Stomach (tissue), 4 donors: ENCODE results near the gene MANBA.

Experiments used
- EP300 ChIP-seq: sonication (generic); formaldehyde crosslinking; IDR thresholded peaks from one replicate; pipeline ENCODE4 v1.6.1; 2017; ENCODE audit warnings: antibody characterized with exemption
- POLR2A ChIP-seq, 4 donors: fragments of 450-650 bp; IDR thresholded peaks; one replicate each; pipeline ENCODE4 v1.6.1; 2016; ENCODE audit warnings: antibody characterized with exemption in 4 of 4, control low read depth in 2 of 4, mild to moderate bottlenecking in 1 of 4, moderate library complexity in 1 of 4
- POLR2AphosphoS5 ChIP-seq, 3 donors: sonication (generic); formaldehyde crosslinking; IDR thresholded peaks; one replicate each; pipeline ENCODE4 v1.6.1; 2016; ENCODE audit warnings: antibody characterized with exemption in 3 of 3
- TF ChIP-seq, protein P1 (sequence below), 7 experiments: fragments of 450-650 bp in 4 of 7; fragments of 200-600 bp in 3 of 7; sonication (generic) in 3 of 7; IDR thresholded peaks; one replicate each; pipeline ENCODE4 v1.5.1; 2016 to 2019; ENCODE audit warnings: antibody characterized with exemption in 7 of 7, control low read depth in 2 of 7, mild to moderate bottlenecking in 1 of 7

DNA sequence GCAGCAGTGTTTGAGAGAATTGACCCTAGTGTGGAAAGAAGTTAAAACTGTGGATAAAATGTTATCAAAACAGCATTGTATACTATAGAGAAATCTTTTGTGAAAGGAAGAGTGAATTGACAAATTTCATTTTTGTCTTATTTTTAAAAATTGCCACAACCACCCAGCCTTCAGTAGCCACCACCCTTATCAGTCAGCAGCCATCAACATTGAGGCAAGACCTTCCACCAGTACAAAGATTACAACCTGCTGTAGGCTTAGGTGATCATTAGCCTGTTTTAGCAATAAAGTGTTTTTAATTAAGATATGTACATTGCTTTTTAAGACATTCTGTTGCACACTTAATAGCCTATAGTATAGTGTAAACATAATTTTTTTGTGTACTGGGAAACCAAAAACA is 168.5 kb downstream of the MANBA start:
- TF ChIP-seq, protein P1, sequence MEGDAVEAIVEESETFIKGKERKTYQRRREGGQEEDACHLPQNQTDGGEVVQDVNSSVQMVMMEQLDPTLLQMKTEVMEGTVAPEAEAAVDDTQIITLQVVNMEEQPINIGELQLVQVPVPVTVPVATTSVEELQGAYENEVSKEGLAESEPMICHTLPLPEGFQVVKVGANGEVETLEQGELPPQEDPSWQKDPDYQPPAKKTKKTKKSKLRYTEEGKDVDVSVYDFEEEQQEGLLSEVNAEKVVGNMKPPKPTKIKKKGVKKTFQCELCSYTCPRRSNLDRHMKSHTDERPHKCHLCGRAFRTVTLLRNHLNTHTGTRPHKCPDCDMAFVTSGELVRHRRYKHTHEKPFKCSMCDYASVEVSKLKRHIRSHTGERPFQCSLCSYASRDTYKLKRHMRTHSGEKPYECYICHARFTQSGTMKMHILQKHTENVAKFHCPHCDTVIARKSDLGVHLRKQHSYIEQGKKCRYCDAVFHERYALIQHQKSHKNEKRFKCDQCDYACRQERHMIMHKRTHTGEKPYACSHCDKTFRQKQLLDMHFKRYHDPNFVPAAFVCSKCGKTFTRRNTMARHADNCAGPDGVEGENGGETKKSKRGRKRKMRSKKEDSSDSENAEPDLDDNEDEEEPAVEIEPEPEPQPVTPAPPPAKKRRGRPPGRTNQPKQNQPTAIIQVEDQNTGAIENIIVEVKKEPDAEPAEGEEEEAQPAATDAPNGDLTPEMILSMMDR (IDR thresholded peaks at IDR 0.05): no peak
- TF ChIP-seq POLR2A (IDR thresholded peaks at IDR 0.05) (no peak), POLR2AphosphoS5 (IDR thresholded peaks at IDR 0.05) (no peak), EP300 (no peak)
